ENCODE results near the gene ZP1.

Gene ZP1

GRCh38 chr11:60844870-60845221 lies 22.5 kb upstream of the ZP1 start:
- DNase-seq = no peak

- no peak for DNase-seq
Measured at GRCh38 chr11:60845338-60845737, 22.0 kb upstream of the ZP1 start.

- DNase-seq = no peak
Measured at GRCh38 chr11:60847281-60847680, 20.1 kb upstream of the ZP1 start.

- DNase-seq = no peak
Measured at GRCh38 chr11:60847896-60848295, 19.4 kb upstream of the ZP1 start.

GRCh38 chr11:60848714-60849151 lies 18.6 kb upstream of the ZP1 start:
- no peak for DNase-seq

- no peak for DNase-seq
Measured at GRCh38 chr11:60849641-60850520, 17.5 kb upstream of the ZP1 start.

- no peak for DNase-seq
Measured at GRCh38 chr11:60851327-60852104, 15.8 kb upstream of the ZP1 start.

- no peak for DNase-seq
Measured at GRCh38 chr11:60852117-60852981, 15.0 kb upstream of the ZP1 start.

- no peak for DNase-seq
Measured at GRCh38 chr11:60852982-60853950, 14.1 kb upstream of the ZP1 start.

GRCh38 chr11:60854140-60854846 lies 13.0 kb upstream of the ZP1 start:
- DNase-seq = no peak

GRCh38 chr11:60854847-60855725 lies 12.3 kb upstream of the ZP1 start:
- no peak for DNase-seq

GRCh38 chr11:60855726-60856633 lies 11.4 kb upstream of the ZP1 start, which contains the start of gene PTGDR2:
Gene PTGDR2 (minus strand): TSS chr11:60855950. CDS start chr11:60853722, 2,228 bp downstream.
- DNase-seq = peak in 1 of 2 donors; percentile 18

GRCh38 chr11:60857378-60858232 lies 9.7 kb upstream of the ZP1 start:
- DNase-seq = no peak

GRCh38 chr11:60858236-60858635 lies 9.1 kb upstream of the ZP1 start:
- no peak for DNase-seq

GRCh38 chr11:60858731-60859464 lies 8.4 kb upstream of the ZP1 start:
- no peak for DNase-seq

GRCh38 chr11:60859616-60860250 lies 7.6 kb upstream of the ZP1 start:
- DNase-seq = no peak

- DNase-seq = no peak
Measured at GRCh38 chr11:60860943-60861342, 6.4 kb upstream of the ZP1 start.
